ENCODE data around the gene PPDPF.

DNA sequence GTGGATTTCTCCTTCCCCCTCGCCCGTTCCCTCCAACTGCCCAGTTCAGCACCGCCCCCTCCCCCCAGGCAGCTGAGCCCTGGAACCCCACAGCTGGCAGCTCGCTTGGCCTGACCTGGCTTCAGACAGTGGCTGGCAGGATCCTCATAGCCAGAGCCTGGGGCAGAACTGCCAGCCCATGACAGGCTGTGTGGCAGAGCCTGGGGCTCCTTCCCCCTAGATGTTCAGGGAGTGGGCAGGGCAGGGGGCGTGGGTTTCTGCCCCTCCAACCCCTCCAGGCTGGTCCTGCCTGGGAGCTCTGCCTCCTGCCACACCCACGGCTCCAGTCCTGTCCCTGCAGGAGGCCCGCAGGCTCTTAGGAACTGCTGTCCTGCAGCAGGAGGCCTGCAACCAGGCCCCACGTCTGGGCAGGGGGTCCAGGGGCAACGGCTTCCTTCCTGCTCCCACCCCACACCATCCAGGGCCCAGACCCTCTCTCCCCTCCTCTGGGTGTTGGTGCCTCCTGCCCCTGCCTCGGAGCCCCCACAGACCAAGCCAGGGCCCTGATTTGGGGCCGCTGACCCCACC is 38.5 kb upstream of the PPDPF start:
- TF ChIP-seq, protein P1, sequence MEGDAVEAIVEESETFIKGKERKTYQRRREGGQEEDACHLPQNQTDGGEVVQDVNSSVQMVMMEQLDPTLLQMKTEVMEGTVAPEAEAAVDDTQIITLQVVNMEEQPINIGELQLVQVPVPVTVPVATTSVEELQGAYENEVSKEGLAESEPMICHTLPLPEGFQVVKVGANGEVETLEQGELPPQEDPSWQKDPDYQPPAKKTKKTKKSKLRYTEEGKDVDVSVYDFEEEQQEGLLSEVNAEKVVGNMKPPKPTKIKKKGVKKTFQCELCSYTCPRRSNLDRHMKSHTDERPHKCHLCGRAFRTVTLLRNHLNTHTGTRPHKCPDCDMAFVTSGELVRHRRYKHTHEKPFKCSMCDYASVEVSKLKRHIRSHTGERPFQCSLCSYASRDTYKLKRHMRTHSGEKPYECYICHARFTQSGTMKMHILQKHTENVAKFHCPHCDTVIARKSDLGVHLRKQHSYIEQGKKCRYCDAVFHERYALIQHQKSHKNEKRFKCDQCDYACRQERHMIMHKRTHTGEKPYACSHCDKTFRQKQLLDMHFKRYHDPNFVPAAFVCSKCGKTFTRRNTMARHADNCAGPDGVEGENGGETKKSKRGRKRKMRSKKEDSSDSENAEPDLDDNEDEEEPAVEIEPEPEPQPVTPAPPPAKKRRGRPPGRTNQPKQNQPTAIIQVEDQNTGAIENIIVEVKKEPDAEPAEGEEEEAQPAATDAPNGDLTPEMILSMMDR (optimal IDR thresholded peaks at IDR 0.05 in 1 of 3, IDR thresholded peaks at IDR 0.05 in 1 of 3, conservative IDR thresholded peaks at IDR 0.05 in 1 of 3; ENCODE audit: extremely low read depth in 1 of 3, insufficient read depth in 2 of 3, low read length in 3 of 3) = no peak
- no peak for TF ChIP-seq EZH2 (IDR thresholded peaks at IDR 0.05; ENCODE audit: low read length)
